ENCODE data around the gene TRNP1. TPM values are rescaled to one million over a fixed set of nuclear protein-coding genes. Genes with fewer than 3 reads are reported as not detected.
A peak's percentile ranks its signal among the peaks of the same experiment; 100 is the strongest.
"Not testable (repeated sequence)": the region's sequence is repeated elsewhere in the genome, so short reads cannot be mapped to it uniquely, and the experiment has no call there.

TRNP1 gene, protein sequence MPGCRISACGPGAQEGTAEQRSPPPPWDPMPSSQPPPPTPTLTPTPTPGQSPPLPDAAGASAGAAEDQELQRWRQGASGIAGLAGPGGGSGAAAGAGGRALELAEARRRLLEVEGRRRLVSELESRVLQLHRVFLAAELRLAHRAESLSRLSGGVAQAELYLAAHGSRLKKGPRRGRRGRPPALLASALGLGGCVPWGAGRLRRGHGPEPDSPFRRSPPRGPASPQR
- total RNA-seq (2014; rRNA removed; shearing (Covaris generic)), result 6.5 and 7.5 TPM in 2 replicates

DNA sequence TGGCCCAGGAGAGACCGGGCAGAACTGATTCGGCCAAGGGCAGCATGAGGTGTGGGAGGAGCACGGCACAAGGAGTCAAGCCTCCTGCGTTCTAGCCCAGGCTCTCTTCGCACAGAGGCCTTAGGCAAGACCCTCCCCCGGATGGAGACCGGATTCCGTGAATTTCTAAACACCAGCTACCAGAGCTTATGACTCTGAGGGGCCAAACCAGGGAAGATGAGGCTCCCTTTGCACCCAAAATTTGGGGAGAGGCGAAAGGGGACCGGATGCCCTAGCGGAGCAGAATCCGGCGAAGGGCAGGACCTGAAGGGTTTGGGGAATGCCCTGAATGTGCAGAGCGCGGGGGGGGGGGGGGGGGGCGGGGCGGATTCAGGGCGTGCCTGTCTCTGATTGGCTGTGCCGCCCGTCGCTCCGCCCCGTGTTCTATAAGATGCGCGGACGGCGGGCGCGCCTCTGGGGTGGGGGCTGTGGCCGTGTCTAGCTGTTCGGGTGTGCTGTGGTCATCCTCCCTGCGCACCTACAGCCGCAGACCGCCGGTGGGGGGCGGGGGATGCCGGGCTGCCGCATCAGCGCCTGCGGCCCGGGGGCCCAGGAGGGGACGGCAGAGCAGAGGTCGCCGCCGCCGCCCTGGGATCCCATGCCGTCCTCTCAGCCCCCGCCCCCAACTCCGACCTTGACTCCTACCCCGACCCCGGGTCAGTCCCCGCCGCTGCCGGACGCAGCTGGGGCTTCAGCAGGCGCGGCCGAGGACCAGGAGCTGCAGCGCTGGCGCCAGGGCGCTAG, at the start of gene TRNP1:
Gene TRNP1 (plus strand): TSS at position 456 of the 783 bp plus-strand sequence. CDS start 95 bp downstream, at position 551.
- peak within 1 kb of the TSS; percentile 70 for H3K4me3 ChIP-seq
- H3K4me1 ChIP-seq (replicated peaks), result peaks cover 54% of the 10 kb centered on the region
- peak; percentile 60 to 74 for DNase-seq (ENCODE audit: low read depth in 1 of 2, low spot score in 2 of 2)
- H3K9me3 ChIP-seq (replicated peaks), result no peaks in the 10 kb centered on the region; the same call in 1 of the 2 replicates
- H3K27ac ChIP-seq, result no peak within 1 kb of the TSS
- H3K36me3 ChIP-seq, result peaks cover 5% of the 10 kb centered on the region; the same call in 1 of the 2 replicates
- H3K27me3 ChIP-seq (replicated peaks), result 0 out of 2 replicates have a peak, but pooled peaks cover 6% of the 10 kb centered on the region

DNA sequence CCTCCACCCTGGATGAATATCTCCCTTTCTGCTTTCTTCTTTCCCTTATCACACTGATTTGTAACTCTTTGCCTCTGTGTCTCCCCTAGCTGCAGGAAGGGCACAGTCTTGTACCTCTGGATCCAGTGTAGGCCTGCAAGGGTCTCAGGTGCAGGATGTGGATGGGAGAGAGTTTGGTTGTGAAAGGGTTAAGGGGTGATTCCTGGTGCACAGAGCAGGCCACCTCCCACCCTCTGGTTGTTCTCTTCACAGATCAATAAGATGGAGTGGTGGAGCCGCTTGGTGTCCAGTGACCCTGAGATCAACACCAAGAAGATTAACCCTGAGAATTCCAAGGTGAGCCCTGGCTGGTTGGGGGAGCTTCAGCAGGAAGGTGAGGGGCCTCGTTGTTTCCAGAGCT, 48.4 kb upstream of the TRNP1 start:
- Histone ChIP-seq H3K4me1 (replicated peaks) (no peaks in the 10 kb centered on the region), H3K36me3 (peaks cover 72% of the 10 kb centered on the region), H3K27me3 (replicated peaks) (no peaks in the 10 kb centered on the region), H3K27ac (no peak overlapping the region), H3K9me3 (replicated peaks) (no peaks in the 10 kb centered on the region), H3K4me3 (no peak overlapping the region)
- no peak for DNase-seq (ENCODE audit: low read depth in 1 of 2, low spot score in 2 of 2)

DNA sequence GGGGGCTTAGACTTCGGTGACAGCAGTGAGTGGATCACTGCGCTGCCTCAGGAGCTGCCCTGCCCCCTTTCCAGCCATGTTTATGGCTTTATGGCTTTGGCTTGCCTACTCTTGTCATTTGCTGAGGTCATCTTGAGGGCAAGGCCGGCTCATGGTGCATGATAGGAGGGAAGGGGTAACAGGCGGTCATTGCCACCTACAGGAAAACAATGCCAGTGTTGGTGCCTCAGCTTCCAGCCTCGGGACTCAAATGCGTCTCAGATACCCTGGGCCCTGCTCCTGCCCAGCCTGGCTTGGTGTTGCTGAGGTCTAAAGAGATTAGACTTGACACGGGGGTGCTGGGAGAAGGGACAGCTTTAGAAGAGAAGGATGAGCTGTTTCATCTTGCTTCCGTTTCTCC, 47.8 kb upstream of the TRNP1 start:
- Histone ChIP-seq H3K4me1 (replicated peaks) (no peaks in the 10 kb centered on the region), H3K9me3 (replicated peaks) (no peaks in the 10 kb centered on the region), H3K27me3 (replicated peaks) (no peaks in the 10 kb centered on the region), H3K27ac (no peak overlapping the region), H3K36me3 (peaks cover 69% of the 10 kb centered on the region), H3K4me3 (no peak overlapping the region)
- DNase-seq (ENCODE audit: low read depth in 1 of 2, low spot score in 2 of 2), result no peak

DNA sequence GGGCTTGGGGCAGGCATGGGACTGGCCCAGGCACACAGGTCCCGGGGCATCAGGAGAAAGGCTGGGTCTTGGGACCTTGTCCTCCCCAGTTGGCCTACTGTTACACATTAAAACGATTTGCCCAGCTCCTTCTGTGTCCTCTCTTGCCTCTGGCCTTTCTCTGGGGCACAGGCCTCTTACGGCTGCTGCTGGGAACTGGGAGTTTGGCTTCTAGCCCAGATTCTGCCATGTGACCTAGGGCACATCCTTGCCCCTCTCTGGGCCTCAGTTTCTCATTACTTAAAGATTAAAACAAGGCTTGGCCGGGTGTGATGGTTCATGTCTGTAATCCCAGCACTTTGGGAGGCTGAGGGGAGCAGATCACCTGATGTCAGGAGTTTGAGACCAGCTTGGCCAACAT, 47.2 kb upstream of the TRNP1 start:
- H3K9me3 ChIP-seq (replicated peaks), result no peaks in the 10 kb centered on the region
- H3K27me3 ChIP-seq (replicated peaks), result no peaks in the 10 kb centered on the region
- no peak overlapping the region for H3K27ac ChIP-seq
- H3K4me3 ChIP-seq, result no peak overlapping the region
- H3K36me3 ChIP-seq, result peaks cover 66% of the 10 kb centered on the region
- H3K4me1 ChIP-seq (replicated peaks), result no peaks in the 10 kb centered on the region
- no peak for DNase-seq (ENCODE audit: low read depth in 1 of 2, low spot score in 2 of 2)

DNA sequence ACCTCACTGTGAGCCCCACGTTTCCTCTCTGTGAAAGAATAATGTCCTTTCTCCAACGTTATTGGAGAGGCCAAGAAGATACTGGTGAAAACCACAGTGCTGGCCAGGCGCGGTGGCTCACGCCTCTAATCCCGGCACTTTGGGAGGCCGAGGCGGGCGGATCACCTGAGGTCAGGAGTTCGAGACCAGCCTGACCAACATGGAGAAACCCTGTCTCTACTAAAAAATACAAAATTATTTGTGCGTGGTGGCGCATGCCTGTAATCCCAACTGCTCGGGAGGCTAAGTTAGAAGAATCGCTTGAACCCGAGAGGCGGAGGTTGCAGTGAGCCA, 44.8 kb upstream of the TRNP1 start:
- H3K4me1 ChIP-seq (replicated peaks); DNase-seq (ENCODE audit: low read depth in 1 of 2, low spot score in 2 of 2); H3K27me3 ChIP-seq (replicated peaks); H3K4me3 ChIP-seq; H3K9me3 ChIP-seq (replicated peaks); H3K27ac ChIP-seq: not testable (repeated sequence)
- peaks cover 42% of the 10 kb centered on the region for H3K36me3 ChIP-seq

DNA sequence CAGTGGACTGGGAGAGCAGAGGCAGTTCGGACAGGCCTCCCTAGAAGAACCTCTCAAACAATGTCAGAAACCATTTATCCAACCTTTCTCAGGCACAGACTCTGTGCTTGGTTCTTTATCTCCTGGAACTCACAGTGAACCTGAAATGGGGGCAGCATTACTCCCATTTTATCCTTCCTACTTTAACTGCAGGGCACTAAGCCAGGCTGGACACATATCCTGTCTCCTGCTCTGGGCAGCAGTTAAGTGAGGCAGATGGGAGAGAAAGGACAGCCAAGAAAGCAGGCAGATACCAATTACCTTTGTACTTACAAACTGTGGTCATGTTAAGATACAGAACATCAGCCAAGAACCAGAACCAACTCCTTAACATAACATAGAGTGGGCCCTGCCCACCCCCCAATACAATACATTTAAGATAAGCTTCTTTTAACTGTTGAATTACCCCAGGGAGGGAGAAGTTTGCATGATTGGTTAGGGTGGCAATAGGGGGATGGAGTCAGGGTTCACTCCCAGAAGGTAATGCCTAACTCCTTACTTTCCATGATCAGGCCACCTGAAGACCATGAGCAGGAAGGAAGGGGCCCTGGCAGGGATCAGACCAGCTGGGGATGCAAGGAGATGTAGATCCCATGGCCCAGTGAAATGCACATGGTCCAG, 44.1 kb upstream of the TRNP1 start:
- Histone ChIP-seq H3K27ac (no peak overlapping the region), H3K4me1 (replicated peaks) (no peaks in the 10 kb centered on the region), H3K9me3 (replicated peaks) (no peaks in the 10 kb centered on the region), H3K4me3 (no peak overlapping the region), H3K27me3 (replicated peaks) (no peaks in the 10 kb centered on the region), H3K36me3 (peaks cover 35% of the 10 kb centered on the region)
- no peak for DNase-seq (ENCODE audit: low read depth in 1 of 2, low spot score in 2 of 2)

DNA sequence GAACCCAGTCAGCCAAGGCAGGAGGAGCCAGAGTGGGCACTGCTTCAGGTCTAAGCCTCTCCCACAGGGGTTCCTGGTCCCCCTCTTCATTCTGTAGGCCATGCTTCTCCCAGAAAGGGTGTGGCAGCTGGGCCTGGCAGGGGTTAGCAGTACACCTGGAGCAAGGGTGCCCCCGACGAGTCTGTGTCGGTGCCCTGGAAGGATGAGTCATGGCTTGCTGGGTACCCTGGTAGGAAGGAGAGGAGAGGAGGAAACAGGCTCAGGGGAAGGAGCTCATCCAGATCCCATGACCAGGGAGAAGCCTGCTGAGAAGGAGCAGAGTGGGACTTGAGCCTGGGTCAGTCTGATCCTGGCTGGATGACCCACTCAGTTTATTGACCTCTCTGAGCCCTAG, 43.6 kb upstream of the TRNP1 start:
- Histone ChIP-seq H3K4me1 (replicated peaks) (no peaks in the 10 kb centered on the region), H3K36me3 (peaks cover 29% of the 10 kb centered on the region), H3K27me3 (replicated peaks) (no peaks in the 10 kb centered on the region; the same call in 1 of the 2 replicates), H3K4me3 (no peak overlapping the region), H3K9me3 (replicated peaks) (no peaks in the 10 kb centered on the region), H3K27ac (no peak overlapping the region)
- no peak for DNase-seq (ENCODE audit: low read depth in 1 of 2, low spot score in 2 of 2)

DNA sequence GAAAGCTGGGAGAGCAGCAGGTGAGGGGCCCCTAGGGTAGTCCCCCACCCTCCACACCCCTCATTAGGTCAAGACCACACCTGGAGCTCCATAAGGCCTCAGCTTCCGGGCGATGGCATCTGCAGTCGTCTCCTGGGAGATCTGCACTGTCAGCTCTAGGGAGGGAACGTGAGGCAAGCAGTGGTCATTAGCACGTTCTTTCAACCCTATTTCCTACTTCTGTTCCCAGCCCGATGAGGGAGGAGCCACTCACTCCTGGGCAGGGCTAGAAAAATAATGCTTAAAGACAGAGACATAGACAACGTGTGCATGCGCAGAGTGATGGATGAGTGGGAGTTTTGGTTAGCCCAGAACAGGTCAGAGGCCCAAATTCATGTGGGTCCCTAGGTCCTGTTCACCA, 42.9 kb upstream of the TRNP1 start:
- no peak for DNase-seq (ENCODE audit: low read depth in 1 of 2, low spot score in 2 of 2)
- no peak overlapping the region for H3K4me3 ChIP-seq
- no peaks in the 10 kb centered on the region for H3K9me3 ChIP-seq (replicated peaks)
- peaks cover 22% of the 10 kb centered on the region for H3K36me3 ChIP-seq
- no peaks in the 10 kb centered on the region for H3K4me1 ChIP-seq (replicated peaks)
- H3K27me3 ChIP-seq (replicated peaks), result peaks cover 3% of the 10 kb centered on the region; the same call in 1 of the 2 replicates
- H3K27ac ChIP-seq, result no peak overlapping the region

DNA sequence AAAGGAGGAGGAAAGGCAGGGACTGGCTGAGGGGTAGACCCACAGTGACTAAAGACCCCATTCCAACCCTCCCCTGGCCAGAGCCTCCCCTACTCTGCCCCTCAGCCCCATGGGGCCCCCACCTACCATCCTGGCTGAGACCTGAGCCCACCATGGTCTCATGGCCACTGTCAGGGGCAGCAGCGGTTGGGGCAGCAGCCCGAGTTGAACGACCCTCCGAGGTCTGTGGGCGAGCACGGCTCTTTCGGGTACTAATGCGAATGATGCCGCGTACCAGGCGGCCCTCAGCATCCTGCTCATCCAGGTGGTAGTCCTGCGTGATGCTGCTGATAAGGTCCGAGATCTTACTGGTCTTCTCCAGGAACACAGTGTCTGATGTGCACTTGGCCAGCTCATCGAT, 42.3 kb upstream of the TRNP1 start:
- Histone ChIP-seq H3K27ac (no peak overlapping the region), H3K4me3 (no peak overlapping the region), H3K4me1 (replicated peaks) (no peaks in the 10 kb centered on the region), H3K9me3 (replicated peaks) (no peaks in the 10 kb centered on the region), H3K36me3 (peaks cover 16% of the 10 kb centered on the region), H3K27me3 (replicated peaks) (peaks cover 3% of the 10 kb centered on the region; the same call in 1 of the 2 replicates)
- no peak for DNase-seq (ENCODE audit: low read depth in 1 of 2, low spot score in 2 of 2)

DNA sequence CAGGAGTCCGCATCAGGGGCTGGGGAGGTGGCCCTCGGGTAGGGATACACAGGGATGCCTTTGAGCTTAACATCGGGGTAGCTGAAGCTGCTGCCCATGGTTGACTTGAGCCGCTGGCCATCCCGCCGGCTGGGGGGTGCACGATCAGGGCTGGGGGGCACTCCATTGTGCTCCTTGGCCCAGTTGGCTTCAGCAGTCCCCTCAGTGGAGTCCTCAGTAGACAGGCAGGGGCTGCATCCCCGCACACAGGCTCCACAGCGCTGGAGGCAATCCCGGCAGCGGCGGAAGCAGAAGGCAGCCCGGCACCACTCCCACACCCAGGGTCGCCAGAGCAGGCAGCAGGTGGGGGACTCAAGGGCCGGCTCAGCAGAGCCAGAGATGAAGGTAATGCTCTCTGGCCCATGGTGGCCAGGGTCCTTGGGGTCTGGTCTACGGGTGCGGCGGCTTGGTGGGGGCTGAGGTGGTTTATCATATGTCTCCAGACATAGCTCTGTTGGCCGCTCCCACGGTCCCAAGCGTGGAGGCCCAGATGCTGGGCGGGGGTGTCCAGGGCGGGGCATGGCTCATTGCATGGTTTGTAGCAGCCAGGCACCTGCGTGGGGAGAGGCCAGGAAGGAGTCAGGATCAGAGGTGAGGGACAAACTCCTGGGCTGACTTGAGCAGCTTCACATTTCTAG, 41.5 kb upstream of the TRNP1 start:
- no peak overlapping the region for H3K4me3 ChIP-seq
- no peaks in the 10 kb centered on the region for H3K4me1 ChIP-seq (replicated peaks)

DNA sequence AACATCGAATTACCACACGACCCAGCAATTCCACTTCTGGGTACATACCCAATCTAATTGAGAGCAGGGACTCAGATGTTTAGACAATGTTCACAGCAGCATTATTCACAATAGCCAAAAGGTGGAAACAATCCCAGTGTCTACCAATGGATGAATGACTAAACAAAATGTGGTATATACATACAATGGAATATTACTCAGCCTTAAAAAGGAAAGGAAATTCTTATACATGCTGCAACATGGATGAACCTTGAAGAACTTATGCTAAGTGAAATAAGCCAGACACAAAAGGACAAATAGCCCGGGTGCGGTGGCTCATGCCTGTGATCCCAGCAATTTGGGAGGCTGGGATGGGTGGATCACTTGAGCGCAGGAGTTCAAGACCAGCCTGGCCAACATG, 40.1 kb upstream of the TRNP1 start:
- Histone ChIP-seq H3K27me3 (replicated peaks) (peaks cover 3% of the 10 kb centered on the region; the same call in 1 of the 2 replicates), H3K36me3 (no peaks in the 10 kb centered on the region), H3K27ac (no peak overlapping the region), H3K9me3 (replicated peaks) (no peaks in the 10 kb centered on the region), H3K4me3 (no peak overlapping the region), H3K4me1 (replicated peaks) (no peaks in the 10 kb centered on the region)
- no peak for DNase-seq (ENCODE audit: low read depth in 1 of 2, low spot score in 2 of 2)

More for the DNA sequence above, 41.5 kb upstream of the TRNP1 start:
- H3K9me3 ChIP-seq (replicated peaks), result no peaks in the 10 kb centered on the region
- H3K36me3 ChIP-seq, result peaks cover 9% of the 10 kb centered on the region
- no peak for DNase-seq (ENCODE audit: low read depth in 1 of 2, low spot score in 2 of 2)
- peaks cover 3% of the 10 kb centered on the region; the same call in 1 of the 2 replicates for H3K27me3 ChIP-seq (replicated peaks)
- no peak overlapping the region for H3K27ac ChIP-seq

DNA sequence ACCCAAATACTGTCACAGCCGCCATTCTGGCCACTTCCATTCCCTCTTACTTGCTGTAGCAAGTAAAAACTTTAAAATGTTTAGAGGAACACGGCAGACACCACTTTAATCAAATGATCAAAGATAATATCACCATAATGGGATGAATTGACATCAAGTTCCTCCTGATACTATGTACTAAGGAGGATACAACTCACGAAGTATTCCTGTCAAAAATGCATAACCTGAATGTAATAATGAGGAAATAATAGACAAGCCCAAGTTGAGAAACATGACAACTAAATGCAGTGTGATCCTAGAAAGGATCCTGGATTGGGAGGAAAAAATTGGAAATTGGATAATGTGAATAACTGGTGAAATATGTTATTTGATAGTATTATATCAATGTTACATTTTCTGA, 37.2 kb upstream of the TRNP1 start:
- peaks cover 21% of the 10 kb centered on the region for H3K27me3 ChIP-seq (replicated peaks)
- no peak for DNase-seq (ENCODE audit: low read depth in 1 of 2, low spot score in 2 of 2)
- H3K36me3 ChIP-seq, result no peaks in the 10 kb centered on the region
- no peak overlapping the region for H3K4me3 ChIP-seq
- peaks cover 12% of the 10 kb centered on the region for H3K4me1 ChIP-seq (replicated peaks)
- no peak overlapping the region for H3K27ac ChIP-seq
- H3K9me3 ChIP-seq (replicated peaks), result no peaks in the 10 kb centered on the region

DNA sequence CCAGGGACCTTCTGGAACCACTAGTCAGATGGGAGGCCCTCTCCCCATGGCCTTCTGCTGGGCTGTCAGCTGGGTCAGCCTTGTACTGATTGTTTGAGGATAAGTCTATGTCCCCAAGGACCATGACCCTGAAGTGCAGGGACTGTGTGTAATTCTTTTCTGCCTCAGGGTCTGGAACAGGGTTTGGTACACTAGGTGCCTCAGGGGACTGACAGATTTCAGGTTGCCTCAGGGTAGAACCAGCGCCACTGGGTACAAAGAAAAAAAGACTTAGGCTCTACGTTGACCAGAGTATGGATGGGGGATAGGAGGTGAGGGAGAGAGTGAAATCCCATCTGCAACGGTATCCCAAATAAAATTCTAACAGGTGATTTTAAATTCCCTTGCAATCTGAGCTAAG, 36.2 kb upstream of the TRNP1 start:
- no peak for DNase-seq (ENCODE audit: low read depth in 1 of 2, low spot score in 2 of 2)
- no peaks in the 10 kb centered on the region for H3K9me3 ChIP-seq (replicated peaks)
- H3K27ac ChIP-seq, result no peak overlapping the region
- peaks cover 21% of the 10 kb centered on the region for H3K27me3 ChIP-seq (replicated peaks)
- H3K36me3 ChIP-seq, result no peaks in the 10 kb centered on the region
- no peak overlapping the region for H3K4me3 ChIP-seq
- H3K4me1 ChIP-seq (replicated peaks), result peaks cover 22% of the 10 kb centered on the region

Measured in SJSA1 (cell line).